Astrocyte of the hippocampus (primary cell): Measurements from ENCODE around the gene TMEM123.
"Not testable (repeated sequence)": the region's sequence is repeated elsewhere in the genome, so short reads cannot be mapped to it uniquely, and the experiment has no call there.

ENCODE experiments used
- DNase-seq: peaks from one replicate; pipeline ENCODE4 v3.0.0; 2011; ENCODE audit warnings: low read depth, low spot score

TMEM123 gene

DNA sequence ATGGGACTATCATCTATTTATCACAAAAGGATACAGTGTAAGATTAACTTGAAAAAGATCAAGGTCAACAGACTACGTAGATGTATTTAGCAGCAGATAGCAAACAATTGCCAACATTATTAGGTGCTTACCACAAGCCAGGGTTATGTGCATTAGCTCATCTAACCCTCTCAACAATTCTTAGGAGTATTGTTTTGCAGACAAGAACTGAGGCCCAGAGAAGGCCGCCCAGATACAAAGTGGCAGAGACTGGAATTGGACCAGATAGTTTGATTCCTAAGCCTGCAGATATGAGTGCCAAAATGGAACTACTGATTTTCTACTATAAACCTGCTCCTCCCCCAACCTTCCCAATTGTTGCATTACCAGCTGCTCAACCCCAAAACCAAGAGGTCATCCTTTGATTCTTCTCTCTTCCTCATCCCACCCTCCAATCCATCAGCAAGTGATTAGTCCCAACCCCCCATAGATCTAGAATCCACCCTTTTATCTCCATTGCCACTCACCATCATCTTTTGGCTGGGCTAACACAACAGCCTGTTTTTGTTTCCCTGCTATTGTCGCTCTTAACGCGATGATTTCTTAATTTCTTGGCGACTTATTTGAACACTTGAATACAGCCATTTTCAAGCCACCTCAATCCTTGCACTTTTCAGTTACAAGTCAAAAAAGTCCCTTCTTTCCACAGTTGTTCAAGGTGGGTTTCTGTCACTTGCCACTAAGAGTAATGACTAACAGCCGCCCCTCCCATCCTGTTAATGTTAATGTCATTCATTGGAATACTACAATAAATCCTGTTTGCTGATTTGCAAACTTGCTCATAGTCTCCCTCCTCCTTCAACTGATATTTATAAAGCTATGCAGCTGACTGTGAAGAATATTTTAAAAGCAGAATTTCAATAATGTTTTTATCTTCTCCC is 2.7 kb downstream of the TMEM123 start:
- no peak for DNase-seq

DNA sequence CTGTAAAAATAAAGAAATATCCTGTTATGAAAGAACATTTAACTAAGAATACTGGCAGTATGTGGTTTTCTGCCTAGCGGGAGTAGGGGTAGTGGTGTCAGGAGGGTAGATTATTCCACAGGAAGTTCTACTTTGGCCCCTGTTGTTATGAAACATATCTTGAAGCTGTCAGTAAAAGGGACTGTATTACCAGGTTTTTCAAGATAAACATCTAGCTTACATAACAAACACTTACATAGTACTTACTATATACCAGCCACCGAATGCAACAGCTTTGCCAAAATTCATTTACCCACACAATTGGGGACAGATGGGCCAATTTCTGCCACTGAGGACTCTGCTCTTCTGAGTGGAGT is 3.7 kb downstream of the TMEM123 start:
- DNase-seq, result no peak

DNA sequence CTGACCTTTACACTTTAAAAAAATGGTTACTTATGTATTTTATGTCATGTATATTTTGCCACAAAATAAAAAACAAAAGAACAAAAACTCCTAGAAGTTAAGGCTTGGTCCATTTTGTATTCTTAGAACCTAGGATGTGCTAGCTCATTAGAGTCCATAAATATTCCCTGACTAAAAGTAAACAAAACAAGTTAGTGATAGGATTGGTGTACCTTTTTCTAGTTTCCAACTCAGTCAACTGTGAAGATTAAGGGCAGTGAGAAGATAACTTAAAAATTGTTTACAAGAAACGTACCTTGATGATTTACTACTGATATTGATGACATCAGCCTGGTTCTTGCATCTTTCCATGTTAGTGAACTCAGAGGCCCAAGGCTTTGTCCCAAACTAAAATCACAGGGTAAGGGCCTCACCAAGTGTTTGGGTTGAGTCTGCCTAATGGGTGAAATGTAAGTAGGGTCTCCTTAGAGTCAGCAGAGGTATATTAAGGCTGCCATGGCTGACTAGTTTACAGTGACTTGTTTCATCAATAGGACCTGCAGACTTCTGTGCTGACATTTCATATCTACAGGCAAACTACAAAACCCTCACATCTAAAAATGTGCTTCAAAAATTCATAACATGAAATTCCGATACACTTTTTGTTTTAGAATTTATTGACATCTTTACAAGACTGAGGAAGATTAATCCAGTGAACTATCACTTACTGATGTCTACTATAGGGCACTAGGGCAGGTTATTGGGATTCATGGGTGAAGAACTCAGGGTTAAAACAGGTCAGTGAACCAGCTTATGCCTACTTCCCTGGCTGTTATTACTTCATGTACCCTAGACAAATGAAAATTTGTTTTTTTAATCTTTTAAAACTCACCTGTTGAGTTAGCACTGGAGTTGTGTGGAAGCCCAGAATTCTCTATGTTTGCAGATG is 4.4 kb downstream of the TMEM123 start:
- no peak for DNase-seq

DNA sequence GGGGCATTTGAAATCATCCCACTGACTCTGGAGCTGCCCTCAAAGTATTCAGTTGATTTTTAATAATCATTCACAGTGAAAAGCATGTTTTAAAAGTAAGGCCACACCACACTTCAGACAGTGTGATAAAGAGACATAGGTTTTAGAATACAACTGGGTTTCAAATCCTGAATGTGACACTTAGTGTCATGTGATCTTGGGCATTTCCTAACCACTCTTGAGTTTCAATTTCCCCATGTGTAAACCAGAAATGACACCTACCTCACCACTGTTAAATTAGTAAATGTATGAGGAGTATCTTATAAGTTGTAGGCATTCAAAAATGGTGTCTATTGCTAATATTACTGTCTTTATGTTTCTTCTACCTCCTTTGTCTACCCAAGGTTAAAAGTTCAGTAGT is 5.4 kb downstream of the TMEM123 start:
- no peak for DNase-seq

DNA sequence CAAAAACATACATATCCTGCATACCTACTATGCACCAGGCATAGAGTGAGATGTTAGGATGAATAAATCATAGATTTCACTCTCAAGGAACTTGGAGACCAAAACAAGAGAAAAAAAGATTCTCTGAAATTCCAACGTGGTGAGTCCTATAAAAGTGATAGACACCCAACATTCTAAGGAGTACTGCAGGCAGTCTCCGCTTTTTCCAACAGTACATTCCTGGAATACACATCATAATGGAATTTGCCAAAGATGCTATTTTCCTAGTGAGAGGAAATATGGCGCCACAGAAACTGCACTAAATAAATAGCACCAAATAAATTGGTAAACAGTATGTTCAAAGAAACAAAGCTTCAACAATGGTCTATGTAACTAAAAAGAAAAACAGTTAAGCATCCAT is 6.0 kb downstream of the TMEM123 start:
- peak; percentile 80 for DNase-seq

DNA sequence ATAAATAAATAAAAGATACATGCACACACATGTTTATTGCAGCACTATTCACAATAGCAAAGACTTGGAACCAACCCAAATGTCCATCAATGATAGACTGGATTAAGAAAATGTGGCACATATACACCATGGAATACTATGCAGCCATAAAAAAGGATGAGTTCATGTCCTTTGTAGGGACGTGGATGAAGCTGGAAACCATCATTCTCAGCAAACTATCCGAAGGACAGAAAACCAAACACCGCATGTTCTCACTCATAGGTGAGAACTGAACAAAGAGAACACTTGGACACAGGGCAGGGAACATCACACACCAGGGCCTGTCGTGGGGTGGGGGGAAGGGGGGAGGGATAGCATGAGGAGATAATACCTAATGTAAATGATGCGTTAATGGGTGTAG is 7.9 kb downstream of the TMEM123 start:
- not testable (repeated sequence) for DNase-seq

DNA sequence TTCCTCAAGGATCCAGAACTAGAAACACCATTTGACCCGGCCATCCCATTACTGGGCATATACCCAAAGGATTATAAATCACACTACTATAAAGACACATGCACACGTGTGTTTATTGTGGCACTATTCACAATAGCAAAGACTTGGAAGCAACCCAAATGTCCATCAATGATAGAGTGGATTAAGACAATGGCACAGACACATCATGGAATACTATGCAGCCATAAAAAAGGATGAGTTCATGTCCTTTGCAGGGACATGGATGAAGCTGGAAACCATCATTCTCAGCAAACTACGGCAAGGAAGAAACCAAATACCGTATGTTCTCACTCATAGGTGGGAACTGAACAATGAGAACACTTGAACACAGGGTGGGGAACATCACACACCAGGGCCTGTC is 8.4 kb downstream of the TMEM123 start:
- not testable (repeated sequence) for DNase-seq

DNA sequence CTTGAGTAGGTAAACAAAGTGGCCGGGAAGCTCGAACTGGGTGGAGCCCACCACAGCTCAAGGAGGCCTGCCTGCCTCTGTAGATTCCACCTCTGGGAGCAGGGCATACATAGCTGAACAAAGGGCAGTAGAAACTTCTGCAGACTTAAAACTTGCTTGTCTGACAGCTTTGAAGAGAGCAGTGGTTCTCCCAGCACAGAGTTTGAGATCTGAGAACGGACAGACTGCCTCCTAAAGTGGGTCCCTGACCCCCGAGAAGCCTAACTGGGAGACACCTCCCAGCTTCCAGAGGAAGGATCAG is 13.6 kb downstream of the TMEM123 start:
- not testable (repeated sequence) for DNase-seq

DNA sequence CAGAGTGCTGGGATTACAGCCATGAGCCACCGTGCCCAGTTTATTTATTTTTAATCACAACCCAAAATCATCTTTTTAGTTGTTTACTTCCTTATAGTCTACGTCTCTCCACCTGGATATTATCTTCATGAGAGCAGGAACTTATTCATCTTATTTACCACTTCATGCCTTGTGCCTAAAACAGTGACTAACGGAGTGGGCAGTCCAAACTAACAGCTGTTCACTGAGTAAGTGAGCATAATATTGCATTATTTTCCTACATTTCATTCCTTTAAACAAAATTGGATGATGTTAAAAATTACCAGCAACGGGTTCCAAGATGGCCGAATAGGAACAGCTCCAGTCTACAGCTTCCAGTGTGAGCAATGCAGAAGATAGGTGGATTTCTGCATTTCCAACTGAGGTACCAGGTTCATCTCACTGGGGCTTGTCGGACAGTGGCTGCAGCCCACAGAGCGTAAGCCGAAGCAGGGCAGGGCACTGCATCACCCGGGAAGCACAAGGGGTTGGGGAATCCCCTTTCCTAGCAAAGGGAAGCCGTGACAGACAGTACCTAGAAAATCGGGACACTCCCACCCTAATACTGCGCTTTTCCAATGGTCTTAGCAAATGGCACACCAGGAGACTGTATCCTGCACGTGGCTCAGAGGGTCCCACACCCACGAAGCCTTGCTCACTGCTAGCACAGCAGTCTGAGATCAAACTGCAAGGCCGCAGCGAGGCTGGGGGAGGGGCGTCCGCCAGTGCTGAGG is 14.1 kb downstream of the TMEM123 start:
- DNase-seq, result no peak

DNA sequence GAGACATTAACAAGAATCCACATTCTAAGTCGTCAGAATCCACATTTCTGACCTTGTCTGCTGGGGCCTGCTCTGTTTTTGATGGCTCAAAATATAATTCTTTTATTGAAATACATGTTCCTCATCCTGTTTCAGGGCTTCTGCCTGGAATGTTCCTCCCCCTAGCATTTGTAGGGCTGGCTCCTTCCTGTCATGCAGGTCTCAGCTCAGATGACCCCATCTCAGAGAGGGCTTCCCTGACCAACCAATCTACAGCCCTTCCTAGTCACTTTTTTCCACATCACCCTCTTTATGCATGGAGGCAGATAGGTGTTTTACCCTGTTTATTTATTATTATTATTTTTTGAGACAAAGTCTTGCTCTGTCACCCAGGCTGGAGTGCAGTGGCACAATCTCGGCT is 14.8 kb downstream of the TMEM123 start:
- DNase-seq, result no peak

DNA sequence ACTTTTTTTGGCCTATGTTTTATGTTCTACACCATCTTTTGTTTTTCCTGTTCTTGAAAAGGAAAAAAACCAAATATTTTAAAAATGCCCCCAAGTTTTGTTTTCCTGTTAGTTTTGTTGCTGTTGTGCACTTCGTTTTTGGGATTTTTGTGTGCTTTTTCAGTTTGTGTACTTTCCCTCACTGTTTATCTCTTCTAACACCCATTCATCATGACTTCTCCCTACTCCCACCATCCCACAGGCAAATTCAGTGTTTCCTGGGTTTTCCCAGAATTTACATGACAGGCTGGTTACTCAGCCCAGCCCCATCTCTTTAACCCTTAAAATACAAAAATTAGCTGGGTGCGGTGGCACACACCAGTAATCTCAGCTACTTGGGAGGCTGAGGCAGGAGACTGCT is 15.6 kb downstream of the TMEM123 start:
- no peak for DNase-seq

DNA sequence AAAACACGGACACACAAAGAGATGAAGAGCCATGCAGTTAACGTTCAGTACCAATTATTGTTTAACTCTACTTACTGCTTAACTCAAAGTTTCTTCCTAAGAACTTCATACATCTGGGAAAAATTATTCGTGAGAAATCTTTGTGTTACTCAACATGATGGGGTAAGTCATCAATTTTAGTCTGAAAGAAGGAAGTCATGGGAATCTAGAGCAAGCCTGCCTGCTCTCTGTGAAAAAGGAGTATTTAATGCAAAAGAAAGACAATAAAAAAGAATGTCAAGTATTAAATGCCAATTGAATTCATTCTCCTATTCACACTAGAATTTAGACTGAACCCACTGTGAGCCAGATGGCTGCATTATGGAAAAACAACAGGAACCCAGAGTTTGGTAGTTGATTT is 16.0 kb downstream of the TMEM123 start:
- DNase-seq, result no peak

DNA sequence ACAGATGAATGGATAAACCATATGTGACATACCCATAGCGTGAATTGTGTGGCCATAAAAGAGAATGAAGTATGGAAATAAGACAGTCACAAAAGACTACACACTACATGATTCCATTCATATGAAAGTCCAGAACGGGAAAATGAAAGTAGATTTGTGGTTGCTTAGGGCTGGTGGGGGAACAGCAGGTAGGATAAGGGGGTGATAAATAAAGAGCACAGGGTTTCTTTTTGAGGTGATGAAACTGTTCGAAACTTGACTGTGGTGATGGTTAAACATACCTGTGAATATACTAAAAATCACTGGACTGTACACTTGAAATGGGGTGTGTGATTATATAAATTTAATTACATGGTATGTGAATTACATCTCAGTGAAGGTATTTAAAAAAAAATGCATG is 16.9 kb downstream of the TMEM123 start:
- no peak for DNase-seq

DNA sequence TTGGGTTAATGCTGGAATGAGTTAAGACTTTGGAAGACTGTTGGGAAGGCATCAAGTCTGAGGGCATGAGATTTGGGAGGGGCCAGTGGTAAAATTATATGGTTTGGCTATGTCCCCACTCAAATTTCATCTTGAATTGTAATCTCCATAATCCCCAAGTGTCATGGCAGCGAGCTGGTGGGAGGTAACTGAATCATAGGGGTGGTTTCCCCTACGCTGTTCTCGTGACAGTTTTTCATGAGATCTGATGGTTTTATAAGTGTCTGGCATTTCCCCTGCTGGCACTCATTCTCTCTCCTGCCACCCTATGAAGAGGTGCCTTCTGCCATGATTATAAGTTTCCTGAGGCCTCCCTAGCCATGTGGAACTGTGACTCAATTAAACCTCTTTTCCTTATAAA is 19.0 kb downstream of the TMEM123 start:
- DNase-seq, result not testable (repeated sequence)

DNA sequence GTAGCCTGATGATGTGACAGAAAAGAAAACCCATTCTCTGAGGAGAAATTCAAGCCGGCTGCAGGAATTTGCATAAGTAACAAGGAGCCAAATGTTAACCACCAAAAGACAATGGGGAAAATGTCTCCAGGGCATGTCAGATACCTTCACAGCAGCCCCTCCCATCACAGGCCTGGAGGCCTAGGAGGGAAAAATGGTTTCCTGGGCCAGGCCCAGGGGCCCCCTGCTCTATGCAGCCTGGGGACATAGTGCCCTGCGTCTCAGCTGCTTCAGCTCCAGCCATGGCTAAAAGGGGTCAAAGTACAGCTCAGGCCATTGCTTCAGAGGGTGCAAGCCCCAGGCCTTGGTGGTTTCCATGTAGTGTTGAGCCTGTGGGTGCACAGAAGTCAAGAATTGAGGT is 20.0 kb downstream of the TMEM123 start:
- DNase-seq, result not testable (repeated sequence)

DNA sequence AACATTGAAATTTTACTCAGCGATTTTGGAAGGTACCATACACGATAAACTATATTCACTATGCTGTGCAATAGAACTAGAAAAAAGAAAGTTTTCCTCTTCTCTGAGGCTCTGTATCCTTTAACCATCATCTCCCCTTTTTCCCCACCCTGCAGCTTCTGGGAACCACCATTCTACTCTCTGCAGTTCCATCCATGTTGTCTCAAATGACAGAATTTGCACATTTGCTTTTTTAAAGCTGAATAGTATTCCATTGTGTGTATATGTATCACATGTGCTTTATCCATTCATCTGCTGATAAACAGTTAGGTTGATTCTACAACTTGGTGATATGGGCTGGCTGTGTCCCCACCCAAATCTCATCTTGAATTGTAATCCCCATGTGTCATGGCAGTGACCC is 21.2 kb downstream of the TMEM123 start:
- DNase-seq, result no peak

DNA sequence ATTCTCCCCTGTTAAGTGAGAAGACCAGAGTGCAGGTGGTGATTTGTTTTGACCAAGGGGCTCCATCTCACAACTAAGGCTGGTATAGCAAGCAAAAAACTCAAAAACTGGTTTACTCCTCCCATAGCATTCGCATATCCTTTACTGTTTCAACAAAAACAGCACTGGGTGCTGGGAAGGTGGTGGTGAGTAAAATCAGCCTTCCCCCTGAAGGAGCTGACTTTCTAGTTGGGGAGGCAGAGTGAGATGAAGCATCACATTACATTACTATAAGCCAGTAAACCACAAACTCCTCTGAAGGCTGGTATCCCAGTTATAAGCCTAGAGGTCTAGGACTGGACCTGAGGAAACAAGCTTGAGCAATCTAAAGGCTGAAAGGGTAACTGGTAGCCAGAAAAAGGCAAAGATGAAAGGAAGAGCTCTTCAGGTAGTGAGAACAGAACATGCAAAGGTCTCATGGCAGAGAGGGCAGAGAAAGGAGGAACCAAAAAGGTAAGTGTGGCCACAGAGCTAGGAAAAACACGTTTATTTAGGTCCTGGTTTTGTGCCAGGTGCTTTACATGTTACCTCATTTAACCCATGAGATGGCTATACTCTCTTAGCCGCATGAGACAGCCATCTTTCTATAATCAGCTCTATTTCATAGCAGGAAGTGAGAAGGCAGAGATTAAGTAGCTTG is 22.3 kb downstream of the TMEM123 start:
- peak; percentile 34 for DNase-seq

DNA sequence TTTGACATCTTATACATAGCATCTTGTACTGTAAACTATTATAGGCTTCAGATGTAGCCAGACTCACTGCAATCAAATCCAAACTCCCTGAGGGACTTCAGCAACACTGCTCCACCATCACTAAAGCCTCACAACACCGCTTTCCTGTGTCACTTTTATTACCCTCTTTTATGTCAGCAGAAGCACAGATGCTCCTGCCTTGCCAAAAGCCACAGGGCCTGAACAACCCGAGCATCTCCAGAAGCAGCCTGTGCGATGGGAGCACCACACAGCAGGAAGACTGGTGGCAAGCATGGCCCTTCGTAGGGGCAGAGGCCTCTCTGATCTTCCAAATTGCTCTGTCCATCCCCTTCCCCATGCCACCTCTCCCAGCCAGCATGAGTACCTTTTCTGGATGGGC is 22.9 kb downstream of the TMEM123 start:
- DNase-seq, result no peak

DNA sequence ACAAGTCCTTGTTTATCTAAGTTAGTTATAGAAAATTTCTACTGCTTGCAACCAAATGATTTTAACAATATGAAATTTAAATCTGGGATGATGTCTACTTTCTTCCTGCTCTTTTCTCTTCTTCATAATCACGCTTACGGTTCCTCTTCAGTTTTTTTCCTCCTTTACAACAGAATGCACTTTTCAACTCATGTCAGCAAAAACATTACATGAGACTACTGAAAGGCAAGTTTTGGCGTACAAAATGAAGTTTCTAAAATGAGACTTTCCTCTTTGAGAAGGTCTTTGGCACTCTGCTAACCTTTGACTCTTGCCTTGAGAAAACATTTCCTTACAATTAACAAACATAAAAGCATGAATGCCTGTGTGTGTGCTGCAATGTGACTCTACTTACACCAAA is 23.3 kb downstream of the TMEM123 start:
- no peak for DNase-seq

DNA sequence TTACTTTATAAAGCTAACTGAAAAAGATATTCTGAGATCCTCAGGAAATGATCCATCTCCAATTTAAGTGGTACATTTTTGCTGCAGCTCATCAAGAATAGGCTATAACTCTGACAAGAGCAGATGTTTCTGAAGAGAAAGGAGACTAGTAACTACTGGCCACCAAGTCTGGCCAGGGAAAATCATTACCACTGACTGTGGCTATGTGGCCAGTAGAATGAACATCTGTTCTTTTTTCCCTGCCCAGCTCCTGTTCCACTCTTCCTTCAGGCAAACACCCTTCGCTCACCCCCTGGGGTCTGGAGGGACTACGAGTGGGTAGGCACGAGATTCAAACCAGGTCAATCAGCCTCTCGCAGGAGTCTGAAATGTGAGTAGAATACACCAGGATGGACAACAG is 23.9 kb downstream of the TMEM123 start:
- DNase-seq, result no peak

DNA sequence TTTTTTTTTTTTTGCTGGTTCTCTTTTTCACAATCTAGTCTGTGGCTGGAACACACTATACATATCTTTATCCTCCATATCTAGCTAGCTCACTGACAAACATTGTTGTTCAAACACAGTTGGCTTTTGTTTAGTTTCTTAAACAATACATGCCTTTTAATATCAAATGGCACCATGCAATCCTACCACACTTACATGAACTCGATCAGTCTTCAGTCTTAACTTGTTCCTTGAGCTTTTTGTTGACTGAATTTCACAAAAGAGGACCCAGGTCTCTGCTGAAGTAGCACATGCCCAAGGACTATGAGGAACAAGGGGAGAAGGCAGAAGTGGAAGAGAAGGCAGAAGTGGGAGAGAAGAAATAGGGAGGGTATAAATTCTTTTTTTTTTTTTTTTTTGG is 25.5 kb downstream of the TMEM123 start:
- DNase-seq, result no peak

DNA sequence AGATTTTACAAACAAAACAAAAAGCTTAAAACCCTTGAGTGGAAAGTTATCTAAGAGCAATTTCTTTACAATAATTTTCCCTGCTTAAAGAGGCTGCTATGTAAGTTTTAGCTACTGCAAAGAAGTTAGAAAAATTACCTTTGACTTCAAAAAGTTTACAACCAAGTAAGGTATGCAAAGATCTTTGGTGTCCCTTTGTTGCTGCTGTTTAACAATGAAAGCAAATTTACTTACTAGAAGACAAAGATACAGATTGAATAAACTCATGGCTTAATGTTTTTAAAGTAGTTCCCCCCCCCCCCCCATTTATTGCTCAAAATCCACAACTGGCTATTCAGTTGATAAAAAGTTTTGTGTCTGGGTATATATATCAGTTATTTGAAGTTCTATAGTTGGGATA is 26.0 kb downstream of the TMEM123 start:
- no peak for DNase-seq
